Measurements from ENCODE around the gene PCDHA13. TPM values are rescaled to one million over a fixed set of nuclear protein-coding genes. Genes with fewer than 3 reads are reported as not detected.
"Not testable (repeated sequence)": the region's sequence is repeated elsewhere in the genome, so short reads cannot be mapped to it uniquely, and the experiment has no call there.

PCDHA13 gene
- total and polyA plus RNA-seq, 2 donors (not counting 1 experiment from before 2014, with no cell fraction given): 0.02 to 0.33 TPM

DNA sequence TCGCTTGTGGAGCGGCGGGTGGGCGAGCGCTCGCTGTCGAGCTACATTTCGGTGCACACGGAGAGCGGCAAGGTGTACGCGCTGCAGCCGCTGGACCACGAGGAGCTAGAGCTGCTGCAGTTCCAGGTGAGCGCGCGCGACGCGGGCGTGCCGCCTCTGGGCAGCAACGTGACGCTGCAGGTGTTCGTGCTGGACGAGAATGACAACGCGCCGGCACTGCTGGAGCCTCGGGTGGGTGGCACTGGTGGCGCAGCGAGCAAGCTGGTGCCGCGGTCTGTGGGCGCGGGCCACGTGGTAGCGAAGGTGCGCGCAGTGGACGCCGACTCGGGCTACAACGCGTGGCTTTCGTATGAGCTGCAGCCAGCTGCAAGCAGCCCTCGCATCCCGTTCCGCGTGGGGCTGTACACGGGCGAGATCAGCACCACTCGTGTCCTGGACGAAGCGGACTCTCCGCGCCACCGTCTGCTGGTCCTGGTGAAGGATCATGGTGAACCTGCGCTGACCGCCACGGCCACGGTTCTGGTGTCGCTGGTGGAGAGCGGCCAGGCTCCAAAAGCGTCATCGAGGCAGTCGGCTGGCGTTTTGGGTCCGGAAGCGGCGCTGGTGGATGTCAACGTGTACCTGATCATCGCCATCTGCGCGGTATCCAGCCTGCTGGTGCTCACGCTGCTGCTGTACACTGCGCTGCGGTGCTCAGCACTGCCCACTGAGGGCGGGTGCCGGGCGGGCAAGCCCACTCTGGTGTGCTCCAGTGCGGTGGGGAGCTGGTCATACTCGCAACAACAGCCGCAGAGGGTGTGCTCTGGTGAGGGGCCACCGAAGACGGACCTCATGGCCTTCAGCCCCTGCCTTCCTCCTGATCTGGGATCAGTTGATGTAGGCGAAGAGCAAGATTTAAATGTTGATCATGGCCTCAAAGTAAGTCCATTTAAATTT lies 38.9 kb upstream of the PCDHA13 start:
- H2AFZ ChIP-seq (ENCODE audit: low read length): no peak overlapping the region
- H3K27me3 ChIP-seq (ENCODE audit: control insufficient read depth, insufficient read depth, low read length): no peaks in the 10 kb centered on the region
- DNase-seq (ENCODE audit: low read depth in 2 of 2): no peak
- no peak overlapping the region for H3K4me2 ChIP-seq (ENCODE audit: extremely low read depth, insufficient read depth, low read length)
- no peak overlapping the region for H3K4me3 ChIP-seq (replicated peaks in 1 of 4; ENCODE audit: control extremely low read depth in 1 of 4, insufficient read depth in 1 of 4, low read depth in 3 of 4, low read length in 4 of 4)
- no peaks in the 10 kb centered on the region for H3K36me3 ChIP-seq (ENCODE audit: control insufficient read depth, insufficient read depth, low read length)
- H3K79me2 ChIP-seq (ENCODE audit: control insufficient read depth, insufficient read depth, low read length): no peaks in the 10 kb centered on the region
- no peak for TF ChIP-seq EZH2 (IDR thresholded peaks at IDR 0.05; ENCODE audit: low read length, missing control alignments)
- TF ChIP-seq, protein P1, sequence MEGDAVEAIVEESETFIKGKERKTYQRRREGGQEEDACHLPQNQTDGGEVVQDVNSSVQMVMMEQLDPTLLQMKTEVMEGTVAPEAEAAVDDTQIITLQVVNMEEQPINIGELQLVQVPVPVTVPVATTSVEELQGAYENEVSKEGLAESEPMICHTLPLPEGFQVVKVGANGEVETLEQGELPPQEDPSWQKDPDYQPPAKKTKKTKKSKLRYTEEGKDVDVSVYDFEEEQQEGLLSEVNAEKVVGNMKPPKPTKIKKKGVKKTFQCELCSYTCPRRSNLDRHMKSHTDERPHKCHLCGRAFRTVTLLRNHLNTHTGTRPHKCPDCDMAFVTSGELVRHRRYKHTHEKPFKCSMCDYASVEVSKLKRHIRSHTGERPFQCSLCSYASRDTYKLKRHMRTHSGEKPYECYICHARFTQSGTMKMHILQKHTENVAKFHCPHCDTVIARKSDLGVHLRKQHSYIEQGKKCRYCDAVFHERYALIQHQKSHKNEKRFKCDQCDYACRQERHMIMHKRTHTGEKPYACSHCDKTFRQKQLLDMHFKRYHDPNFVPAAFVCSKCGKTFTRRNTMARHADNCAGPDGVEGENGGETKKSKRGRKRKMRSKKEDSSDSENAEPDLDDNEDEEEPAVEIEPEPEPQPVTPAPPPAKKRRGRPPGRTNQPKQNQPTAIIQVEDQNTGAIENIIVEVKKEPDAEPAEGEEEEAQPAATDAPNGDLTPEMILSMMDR (conservative IDR thresholded peaks at IDR 0.05 in 1 of 2, IDR thresholded peaks at IDR 0.05 in 1 of 2; ENCODE audit: low read depth in 1 of 2, low read length in 2 of 2): no peak
- H3K27ac ChIP-seq (ENCODE audit: insufficient read depth, low read length): no peak overlapping the region
- H4K20me1 ChIP-seq (ENCODE audit: control insufficient read depth, extremely low read depth, insufficient read depth, low read length): no peaks in the 10 kb centered on the region
- no peaks in the 10 kb centered on the region for H3K4me1 ChIP-seq (ENCODE audit: control insufficient read depth, extremely low read depth, insufficient read depth, low read length)
- no peak overlapping the region for H3K9ac ChIP-seq (ENCODE audit: insufficient read depth, low read length)
- H3K9me3 ChIP-seq (ENCODE audit: control insufficient read depth, insufficient read depth, low read depth, low read length): no peaks in the 10 kb centered on the region

DNA sequence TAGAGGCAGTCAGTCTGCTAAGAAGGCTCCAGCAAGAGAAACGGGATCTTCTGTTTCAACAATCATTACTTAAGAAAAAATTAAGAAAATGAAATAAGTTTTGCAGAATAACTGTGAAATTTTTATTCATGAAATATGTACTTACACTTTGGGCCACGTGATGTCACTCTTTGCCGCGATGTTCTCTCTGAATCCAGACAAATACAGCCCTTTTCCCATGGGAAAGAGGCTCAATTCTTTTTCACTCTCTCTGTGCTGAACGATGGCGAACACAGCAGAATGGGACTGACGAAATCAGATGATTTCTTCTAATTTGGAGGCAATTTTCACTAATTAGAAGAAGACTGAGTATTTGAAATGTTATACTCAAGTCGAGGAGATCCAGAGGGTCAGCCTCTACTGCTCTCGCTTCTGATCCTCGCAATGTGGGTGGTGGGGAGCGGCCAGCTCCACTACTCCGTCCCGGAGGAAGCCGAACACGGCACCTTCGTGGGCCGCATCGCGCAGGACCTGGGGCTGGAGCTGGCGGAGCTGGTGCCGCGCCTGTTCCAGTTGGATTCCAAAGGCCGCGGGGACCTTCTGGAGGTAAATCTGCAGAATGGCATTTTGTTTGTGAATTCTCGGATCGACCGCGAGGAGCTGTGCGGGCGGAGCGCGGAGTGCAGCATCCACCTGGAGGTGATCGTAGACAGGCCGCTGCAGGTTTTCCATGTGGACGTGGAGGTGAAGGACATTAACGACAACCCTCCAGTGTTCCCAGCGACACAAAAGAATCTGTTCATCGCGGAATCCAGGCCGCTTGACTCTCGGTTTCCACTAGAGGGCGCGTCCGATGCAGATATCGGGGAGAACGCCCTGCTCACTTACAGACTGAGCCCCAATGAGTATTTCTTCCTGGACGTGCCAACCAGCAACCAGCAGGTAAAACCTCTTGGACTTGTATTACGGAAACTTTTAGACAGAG lies 33.5 kb upstream of the PCDHA13 start, which contains the start of gene PCDHA9:
Gene PCDHA9, plus strand, starts transcription at position 244 of the 964 bp plus-strand sequence. Its CDS starts 114 bp downstream, at position 358.
- H3K4me1 ChIP-seq (ENCODE audit: control insufficient read depth, extremely low read depth, insufficient read depth, low read length); H3K4me3 ChIP-seq (replicated peaks in 1 of 4; ENCODE audit: control extremely low read depth in 1 of 4, insufficient read depth in 1 of 4, low read depth in 3 of 4, low read length in 4 of 4); H2AFZ ChIP-seq (ENCODE audit: low read length); H3K4me2 ChIP-seq (ENCODE audit: extremely low read depth, insufficient read depth, low read length); H3K36me3 ChIP-seq (ENCODE audit: control insufficient read depth, insufficient read depth, low read length); H4K20me1 ChIP-seq (ENCODE audit: control insufficient read depth, extremely low read depth, insufficient read depth, low read length); H3K27ac ChIP-seq (ENCODE audit: insufficient read depth, low read length); H3K9ac ChIP-seq (ENCODE audit: insufficient read depth, low read length); H3K79me2 ChIP-seq (ENCODE audit: control insufficient read depth, insufficient read depth, low read length); H3K27me3 ChIP-seq (ENCODE audit: control insufficient read depth, insufficient read depth, low read length); H3K9me3 ChIP-seq (ENCODE audit: control insufficient read depth, insufficient read depth, low read depth, low read length): not testable (repeated sequence)
- DNase-seq (ENCODE audit: low read depth in 2 of 2): peak in 1 of 2 donors; percentile 9

DNA sequence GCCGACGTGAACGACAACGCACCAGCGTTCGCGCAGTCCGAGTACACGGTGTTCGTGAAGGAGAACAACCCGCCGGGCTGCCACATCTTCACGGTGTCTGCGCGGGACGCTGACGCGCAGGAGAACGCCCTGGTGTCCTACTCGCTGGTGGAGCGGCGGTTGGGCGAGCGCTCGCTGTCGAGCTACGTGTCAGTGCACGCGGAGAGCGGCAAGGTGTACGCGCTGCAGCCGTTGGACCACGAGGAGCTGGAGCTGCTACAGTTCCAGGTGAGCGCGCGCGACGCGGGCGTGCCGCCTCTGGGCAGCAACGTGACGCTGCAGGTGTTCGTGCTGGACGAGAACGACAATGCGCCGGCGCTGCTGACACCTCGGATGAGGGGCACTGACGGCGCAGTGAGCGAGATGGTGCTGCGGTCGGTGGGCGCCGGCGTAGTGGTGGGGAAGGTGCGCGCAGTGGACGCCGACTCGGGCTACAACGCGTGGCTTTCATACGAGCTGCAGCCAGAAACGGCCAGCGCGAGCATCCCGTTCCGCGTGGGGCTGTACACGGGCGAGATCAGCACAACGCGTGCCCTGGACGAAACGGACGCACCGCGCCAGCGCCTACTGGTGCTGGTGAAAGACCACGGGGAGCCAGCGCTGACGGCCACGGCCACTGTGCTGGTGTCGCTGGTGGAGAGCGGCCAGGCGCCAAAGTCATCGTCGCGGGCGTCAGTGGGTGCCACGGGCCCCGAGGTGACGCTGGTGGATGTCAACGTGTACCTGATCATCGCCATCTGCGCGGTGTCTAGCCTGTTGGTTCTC lies 31.9 kb upstream of the PCDHA13 start:
- not testable (repeated sequence) for H3K27ac ChIP-seq (ENCODE audit: insufficient read depth, low read length)

More for the DNA sequence above, 31.9 kb upstream of the PCDHA13 start:
- not testable (repeated sequence) for H3K4me2 ChIP-seq (ENCODE audit: extremely low read depth, insufficient read depth, low read length); H3K27me3 ChIP-seq (ENCODE audit: control insufficient read depth, insufficient read depth, low read length); H4K20me1 ChIP-seq (ENCODE audit: control insufficient read depth, extremely low read depth, insufficient read depth, low read length); H3K4me1 ChIP-seq (ENCODE audit: control insufficient read depth, extremely low read depth, insufficient read depth, low read length); H3K4me3 ChIP-seq (replicated peaks in 1 of 4; ENCODE audit: control extremely low read depth in 1 of 4, insufficient read depth in 1 of 4, low read depth in 3 of 4, low read length in 4 of 4); H3K79me2 ChIP-seq (ENCODE audit: control insufficient read depth, insufficient read depth, low read length); H3K9ac ChIP-seq (ENCODE audit: insufficient read depth, low read length); H2AFZ ChIP-seq (ENCODE audit: low read length); H3K36me3 ChIP-seq (ENCODE audit: control insufficient read depth, insufficient read depth, low read length); H3K9me3 ChIP-seq (ENCODE audit: control insufficient read depth, insufficient read depth, low read depth, low read length); DNase-seq (ENCODE audit: low read depth in 2 of 2)

Measured in fibroblast of lung (primary cell).